ENCODE measurements around the gene NUMBL.
A peak's percentile ranks its signal among the peaks of the same experiment; 100 is the strongest.
"Not testable (repeated sequence)": the region's sequence is repeated elsewhere in the genome, so short reads cannot be mapped to it uniquely, and the experiment has no call there.

NUMBL gene

DNA sequence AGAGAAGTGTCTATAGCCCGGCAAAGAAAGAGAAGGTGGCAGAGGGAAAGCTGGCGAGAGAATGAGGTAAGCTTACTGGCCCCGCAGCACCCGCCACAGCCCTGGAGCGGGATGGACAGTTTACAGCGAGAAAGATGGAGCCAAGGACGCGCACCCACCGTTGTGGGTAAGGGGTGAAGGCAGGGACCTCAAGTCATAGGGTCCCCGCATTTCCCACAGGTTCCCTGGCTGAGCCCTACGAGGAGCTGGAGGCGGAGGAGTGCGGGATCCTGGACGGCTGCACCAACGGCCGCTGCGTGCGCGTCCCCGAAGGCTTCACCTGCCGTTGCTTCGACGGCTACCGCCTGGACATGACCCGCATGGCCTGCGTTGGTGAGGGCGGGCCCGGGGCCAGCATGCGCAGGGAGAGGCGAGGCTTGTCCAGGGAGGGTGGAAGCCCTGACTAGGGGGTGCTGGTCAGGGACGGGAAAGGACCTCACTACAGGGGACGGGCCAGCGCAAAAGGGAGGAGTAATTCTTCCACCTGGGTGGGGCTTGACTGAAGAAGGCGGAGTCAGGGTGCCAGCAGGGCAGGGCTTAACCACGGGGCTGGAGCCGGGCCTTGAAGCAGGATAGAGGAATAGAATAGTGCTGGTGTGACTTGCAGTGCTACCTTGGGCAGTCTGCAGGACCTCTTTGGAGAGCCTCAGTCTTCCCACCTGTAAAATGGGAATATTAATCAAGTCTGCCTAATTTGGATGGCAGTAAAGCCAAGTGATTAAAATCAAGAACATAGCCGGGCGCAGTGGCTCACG is 62.8 kb downstream of the NUMBL start:
- no peak for DNase-seq (ENCODE audit: low spot score)

DNA sequence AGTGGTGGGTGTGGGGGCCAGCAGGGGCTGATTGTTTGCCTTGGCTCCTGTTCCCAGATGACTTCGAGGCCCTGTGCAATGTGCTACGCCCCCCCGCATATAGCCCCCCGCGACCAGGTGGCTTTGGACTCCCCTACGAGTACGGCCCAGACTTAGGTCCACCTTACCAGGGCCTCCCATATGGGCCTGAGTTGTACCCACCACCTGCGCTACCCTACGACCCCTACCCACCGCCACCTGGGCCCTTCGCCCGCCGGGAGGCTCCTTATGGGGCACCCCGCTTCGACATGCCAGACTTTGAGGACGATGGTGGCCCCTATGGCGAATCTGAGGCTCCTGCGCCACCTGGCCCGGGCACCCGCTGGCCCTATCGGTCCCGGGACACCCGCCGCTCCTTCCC is 63.5 kb downstream of the NUMBL start:
- no peak for DNase-seq (ENCODE audit: low spot score)

DNA sequence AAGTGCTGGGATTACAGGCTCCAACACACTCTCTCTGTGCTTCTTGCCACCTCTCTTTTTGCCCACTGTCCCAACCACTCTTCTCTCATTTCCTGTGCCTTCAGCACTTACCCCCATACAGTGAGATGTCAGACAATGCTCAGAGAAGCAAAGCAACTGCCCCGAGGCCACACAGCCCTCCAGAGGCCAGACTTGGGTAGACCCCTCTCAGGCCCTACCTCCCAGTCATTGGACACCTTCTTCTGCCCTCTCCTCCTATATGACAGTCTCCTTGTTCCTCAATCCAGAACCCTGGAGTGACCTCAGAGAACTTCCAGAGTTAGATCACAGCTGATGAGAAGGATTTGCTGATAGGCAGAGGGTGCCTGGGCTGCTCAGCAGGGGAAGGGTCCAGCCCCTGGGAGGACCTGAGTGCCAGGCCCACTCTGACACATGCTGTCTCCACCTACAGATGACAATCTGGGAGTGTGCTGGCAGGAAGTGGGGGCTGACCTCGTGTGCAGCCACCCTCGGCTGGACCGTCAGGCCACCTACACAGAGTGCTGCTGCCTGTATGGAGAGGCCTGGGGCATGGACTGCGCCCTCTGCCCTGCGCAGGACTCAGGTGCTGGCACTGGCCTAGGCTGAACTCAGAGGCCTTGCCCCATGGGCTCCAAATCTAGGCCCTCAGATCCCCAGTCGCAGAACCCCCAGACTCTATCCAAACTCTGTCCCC is 64.9 kb downstream of the NUMBL start:
- no peak for DNase-seq (ENCODE audit: low spot score)

DNA sequence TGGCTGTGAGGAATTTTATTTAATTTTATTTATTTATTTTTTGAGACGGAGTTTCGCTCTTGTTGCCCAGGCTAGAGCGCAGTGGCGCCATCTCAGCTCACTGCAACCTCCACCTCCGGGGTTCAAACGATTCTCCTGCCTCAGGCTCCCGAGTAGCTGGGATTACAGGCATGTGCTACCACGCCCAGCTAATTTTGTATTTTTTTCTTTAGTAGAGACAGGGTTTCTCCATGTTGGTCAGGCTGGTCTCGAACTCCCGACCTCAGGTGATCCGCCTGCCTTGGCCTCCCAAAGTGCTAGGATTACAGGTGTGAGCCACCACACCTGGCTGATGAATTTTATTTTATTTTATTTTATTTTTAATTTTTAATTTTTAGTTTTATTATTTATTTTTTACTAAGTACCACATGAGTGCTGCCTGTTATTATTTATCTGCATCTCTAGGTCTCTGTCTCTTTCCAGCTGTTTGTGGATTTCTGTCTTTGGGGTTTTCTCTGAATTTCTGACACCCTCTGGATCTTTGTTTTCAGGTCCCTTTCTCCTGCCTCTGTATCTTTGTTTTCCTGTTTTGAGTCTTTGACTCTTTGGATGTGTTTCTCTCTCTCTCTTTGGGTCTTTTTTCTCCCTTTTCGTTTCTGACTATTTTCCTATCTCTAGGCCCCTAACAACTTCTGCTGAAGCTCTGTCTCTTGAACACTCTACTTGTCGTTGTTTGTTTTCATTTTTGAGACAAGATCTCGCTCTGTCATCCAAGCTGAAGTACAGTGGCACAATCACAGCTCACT is 65.9 kb downstream of the NUMBL start:
- DNase-seq (ENCODE audit: low spot score), result not testable (repeated sequence)

DNA sequence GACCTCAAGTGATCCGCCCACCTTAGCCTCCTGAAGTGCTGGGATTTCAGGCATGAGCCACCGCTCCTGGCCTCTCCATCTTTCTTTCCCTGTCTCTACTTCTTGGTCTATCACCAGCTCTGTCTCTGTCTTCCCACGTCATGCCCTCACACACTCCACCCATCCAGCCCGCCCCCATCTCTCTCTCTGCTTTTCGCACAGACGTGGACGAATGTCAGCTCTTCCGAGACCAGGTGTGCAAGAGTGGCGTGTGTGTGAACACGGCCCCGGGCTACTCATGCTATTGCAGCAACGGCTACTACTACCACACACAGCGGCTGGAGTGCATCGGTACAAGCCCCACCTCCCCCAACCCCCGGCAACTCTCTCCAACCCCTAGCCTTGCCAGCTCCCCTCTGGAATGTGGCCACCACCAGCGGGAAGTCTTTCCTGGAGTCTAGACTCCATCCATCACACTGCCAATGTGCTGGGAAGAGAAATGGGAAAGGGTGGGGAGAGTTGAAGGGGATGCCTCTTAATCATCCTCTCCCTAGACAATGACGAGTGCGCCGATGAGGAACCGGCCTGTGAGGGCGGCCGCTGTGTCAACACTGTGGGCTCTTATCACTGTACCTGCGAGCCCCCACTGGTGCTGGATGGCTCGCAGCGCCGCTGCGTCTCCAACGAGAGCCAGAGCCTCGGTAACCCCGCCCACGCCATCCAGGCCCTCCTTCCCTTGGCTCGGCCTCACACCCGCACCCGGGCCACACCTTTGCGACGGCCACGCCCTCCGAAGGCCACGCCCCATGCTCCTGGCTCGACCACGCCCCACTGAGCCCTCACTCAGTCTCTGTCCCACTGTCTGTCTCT is 66.8 kb downstream of the NUMBL start:
- peak; percentile 97 for DNase-seq (ENCODE audit: low spot score)

DNA sequence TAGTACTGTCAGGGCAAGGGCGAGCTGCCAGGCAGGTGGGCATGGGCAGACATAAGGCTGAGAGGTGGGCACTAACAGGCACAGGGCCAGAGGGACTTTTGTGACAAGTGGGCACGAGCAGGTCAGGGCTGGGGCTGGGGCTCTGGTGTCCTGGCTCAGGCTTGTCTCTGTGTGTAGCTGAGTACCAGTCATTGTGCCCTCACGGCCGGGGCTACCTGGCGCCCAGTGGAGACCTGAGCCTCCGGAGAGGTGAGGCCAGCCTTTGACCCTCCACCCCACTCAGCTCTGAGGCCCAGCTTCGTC is 67.7 kb downstream of the NUMBL start:
- no peak for DNase-seq (ENCODE audit: low spot score)

DNA sequence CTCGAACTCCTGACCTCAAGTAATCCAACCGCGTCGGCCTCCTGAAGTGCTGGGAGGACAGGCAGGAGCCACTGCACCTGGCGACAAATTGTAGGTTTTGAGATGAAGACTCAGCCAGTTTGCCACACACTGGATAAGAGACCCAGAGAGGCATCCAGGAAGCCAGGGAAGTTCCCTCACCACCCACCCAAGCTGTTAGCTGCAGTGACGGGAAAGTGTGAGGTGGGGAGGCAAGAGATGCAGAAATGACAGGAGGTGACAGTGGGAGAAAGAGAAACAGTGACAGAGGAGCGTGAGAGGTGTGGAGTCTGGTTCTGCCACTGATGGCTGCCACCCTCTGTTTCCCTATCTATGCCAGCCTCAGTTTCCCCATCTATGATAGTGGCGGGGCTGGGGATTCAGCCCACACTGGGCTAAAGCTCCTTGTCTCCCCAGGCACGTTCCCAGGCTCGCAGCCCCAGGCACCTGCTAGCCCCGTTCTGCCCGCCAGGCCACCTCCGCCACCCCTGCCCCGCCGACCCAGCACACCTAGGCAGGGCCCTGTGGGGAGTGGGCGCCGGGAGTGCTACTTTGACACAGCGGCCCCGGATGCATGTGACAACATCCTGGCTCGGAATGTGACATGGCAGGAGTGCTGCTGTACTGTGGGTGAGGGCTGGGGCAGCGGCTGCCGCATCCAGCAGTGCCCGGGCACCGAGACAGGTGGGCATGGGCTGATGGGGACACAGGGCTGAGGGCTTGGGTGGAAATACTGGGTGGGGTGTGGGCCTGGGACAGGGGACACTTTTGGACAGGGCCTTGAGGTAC is 68.3 kb downstream of the NUMBL start:
- DNase-seq (ENCODE audit: low spot score), result no peak

DNA sequence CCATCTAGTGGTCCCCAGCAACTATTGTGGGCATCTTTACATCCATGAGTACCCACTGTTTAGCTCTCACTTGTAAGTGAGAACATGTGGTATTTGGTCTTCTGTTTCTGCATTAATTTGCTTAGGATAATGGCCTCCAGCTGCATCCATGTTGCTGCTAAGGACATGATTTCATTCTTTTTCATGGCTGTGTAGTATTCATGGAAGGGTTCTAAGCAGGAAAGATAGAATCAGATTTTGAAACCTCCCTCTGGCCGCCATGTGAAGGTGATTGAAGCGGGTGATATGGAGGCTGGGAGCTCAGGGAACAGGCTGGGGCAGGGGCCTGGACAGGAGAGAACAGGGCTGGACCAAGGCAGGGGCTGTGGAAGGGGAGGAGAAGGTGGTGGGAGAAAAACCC is 69.2 kb downstream of the NUMBL start:
- no peak for DNase-seq (ENCODE audit: low spot score)

DNA sequence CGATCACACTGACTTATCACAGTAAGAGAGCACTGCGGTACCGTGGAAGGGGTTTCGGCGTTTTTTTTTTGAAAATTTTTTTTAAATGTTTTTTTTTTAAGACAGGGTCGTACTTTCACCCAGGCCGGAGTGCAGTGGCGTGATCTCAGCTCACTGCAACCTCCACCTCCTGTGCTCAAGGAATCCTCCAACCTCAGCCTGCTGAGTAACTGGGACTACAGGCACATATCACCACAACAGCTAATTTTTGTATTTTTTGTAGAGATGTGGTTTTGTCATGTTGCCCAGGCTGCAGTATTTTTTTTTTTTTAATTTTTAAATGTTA is 70.3 kb downstream of the NUMBL start:
- no peak for DNase-seq (ENCODE audit: low spot score)

DNA sequence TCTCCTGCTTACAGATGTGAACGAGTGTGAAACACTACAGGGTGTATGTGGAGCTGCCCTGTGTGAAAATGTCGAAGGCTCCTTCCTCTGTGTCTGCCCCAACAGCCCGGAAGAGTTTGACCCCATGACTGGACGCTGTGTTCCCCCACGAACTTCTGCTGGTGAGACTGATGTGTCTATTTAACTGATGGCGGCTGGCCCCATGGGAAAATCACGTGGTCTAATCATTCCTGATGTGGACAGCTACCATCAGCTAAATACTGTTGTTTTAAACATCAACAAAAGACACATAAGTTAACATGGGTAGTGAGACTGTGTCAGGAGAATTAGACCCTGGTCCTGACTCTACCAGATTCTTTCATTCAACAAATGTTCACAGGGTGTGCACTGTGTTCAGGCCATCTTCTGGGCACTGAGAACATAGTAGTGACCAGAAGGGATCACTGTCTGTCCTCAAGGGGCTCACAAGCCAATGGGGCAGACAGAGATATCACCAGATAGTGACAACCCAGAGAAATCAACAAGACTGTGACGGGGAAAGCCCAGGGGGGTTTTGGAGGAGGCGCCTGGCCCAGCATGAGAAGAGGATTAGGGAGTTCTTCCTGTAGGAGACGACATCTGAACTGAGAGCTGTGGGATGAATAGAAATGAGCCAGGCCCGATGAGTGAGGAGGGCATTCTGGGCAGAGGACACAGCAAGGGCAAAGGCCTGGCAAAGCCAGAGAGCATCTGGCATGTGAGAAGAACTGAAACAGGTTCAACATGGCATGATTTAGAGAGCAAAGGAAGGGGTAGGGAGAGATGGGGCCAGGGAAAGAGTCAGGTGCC is 70.9 kb downstream of the NUMBL start:
- DNase-seq (ENCODE audit: low spot score), result no peak

DNA sequence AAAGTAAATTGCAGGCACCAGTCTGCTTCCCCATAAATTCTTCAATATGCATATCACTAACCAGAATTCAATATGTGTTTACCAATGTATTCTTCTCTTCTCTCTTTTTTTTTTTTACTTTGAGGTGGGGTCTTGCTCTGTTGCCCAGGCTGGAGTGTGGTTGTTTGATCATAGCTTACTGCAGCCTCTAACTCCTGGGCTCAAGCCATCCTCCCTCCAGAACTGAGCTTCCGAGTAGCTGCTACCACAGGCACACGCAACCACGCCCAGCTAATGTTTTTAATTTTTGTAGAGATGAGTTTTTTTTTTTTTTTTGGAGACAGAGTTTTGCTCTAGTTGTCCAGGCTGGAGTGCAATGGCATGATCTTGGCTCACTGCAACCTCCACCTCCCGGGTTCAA is 72.5 kb downstream of the NUMBL start:
- DNase-seq (ENCODE audit: low spot score), result no peak

DNA sequence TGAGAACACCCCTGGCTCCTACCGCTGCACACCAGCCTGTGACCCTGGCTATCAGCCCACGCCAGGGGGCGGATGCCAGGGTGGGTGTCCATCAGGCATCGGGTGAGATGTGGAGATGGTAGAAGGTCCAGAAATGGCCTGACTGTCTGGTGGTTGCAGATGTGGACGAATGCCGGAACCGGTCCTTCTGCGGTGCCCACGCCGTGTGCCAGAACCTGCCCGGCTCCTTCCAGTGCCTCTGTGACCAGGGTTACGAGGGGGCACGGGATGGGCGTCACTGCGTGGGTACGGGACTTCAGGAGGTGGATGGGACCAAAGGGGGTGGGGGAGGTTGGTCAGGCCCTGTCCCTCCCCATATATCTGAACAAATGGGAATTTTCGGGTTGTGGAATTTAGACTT is 73.5 kb downstream of the NUMBL start:
- no peak for DNase-seq (ENCODE audit: low spot score)

DNA sequence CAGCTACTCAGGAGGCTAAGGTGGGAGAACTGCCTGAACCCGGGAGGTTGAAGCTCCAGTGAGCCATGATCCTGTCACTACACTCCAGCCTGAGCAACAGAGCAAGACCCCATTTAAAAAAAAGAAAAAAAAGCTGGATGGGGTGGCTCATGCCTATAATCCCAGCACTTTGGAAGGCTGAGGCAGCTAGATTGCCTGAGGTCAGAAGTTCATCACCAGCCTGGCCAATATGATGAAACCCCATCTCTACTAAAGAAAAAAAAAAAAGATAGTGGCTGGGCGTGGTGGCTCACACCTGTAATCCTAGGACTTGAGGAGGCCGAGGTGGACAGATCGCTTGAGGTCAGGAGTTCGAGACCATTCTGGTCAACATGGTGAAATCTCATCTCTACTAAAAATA is 74.3 kb downstream of the NUMBL start:
- no peak for DNase-seq (ENCODE audit: low spot score)
